ENCODE data around the gene MIOS. TPM values are rescaled to one million over a fixed set of nuclear protein-coding genes. Genes with fewer than 3 reads are reported as not detected.

The MIOS gene
- total and polyA plus RNA-seq, 4 donors = 7.4 to 35.6 (median 12.2) TPM

DNA sequence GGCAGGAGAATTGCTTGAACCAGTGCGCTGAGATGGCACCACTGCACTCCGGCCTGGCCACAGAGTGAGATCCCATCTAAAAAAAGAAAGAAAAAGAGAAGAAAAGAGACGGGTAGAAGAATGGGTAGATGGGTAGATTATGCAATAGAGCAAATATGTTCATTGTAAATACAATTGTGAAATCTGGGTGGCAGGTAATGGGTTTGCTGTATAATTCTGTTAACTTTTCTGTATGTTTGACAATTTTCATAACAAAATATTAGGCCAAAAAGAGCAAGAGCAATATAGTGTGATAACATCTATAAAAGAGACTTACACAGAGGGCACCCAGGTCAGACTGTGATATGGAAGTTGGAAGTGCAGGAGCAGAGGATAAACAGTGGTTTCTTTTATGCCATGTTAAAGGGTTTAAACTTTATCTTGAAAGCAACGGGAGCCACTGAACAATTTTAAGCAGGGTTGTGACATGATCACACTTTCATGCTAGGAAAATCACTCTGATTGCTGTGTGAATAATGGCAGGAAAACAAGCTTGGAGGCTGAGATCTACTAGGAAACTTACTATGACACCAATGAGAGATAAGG lies 24.3 kb upstream of the MIOS start:
- Histone ChIP-seq H3K9ac (ENCODE audit: low read depth in 1 of 2, low read length in 2 of 2) (no peak overlapping the region), H3K27ac (ENCODE audit: low read depth in 1 of 2, low read length in 2 of 2) (no peak overlapping the region), H3K4me3 (ENCODE audit: low read depth in 1 of 3, low read length in 3 of 3) (peak overlapping the region in 1 of 3 donors; percentile 1), H3K27me3 (ENCODE audit: control insufficient read depth in 4 of 4, insufficient read depth in 4 of 4, low read length in 3 of 4) (no peaks in the 10 kb centered on the region), H3K4me1 (ENCODE audit: control insufficient read depth in 4 of 4, insufficient read depth in 4 of 4, low read length in 3 of 4) (peaks cover 4 to 11% (median 7%) of the 10 kb centered on the region in 4 donors), H3K36me3 (ENCODE audit: control insufficient read depth in 4 of 4, insufficient read depth in 3 of 4, low read depth in 1 of 4, low read length in 3 of 4) (no peaks in the 10 kb centered on the region), H3K9me3 (ENCODE audit: control insufficient read depth in 4 of 4, low read length in 3 of 4) (no peaks in the 10 kb centered on the region)
- TF ChIP-seq GABPA (IDR thresholded peaks at IDR 0.05 in 1 of 2, conservative IDR thresholded peaks at IDR 0.05 in 1 of 2) (no peak), YY1 (IDR thresholded peaks at IDR 0.05) (peak; percentile 30), FOXA1 (IDR thresholded peaks at IDR 0.05) (no peak), HNF4A (conservative IDR thresholded peaks at IDR 0.05) (peak in 1 of 2 donors; percentile 34), TAF1 (conservative IDR thresholded peaks at IDR 0.05) (no peak), RXRA (IDR thresholded peaks at IDR 0.05) (peak; percentile 7 to 54), SP1 (IDR thresholded peaks at IDR 0.05) (no peak), FOXA2 (IDR thresholded peaks at IDR 0.05) (peak; percentile 55)
- TF ChIP-seq, protein P1, sequence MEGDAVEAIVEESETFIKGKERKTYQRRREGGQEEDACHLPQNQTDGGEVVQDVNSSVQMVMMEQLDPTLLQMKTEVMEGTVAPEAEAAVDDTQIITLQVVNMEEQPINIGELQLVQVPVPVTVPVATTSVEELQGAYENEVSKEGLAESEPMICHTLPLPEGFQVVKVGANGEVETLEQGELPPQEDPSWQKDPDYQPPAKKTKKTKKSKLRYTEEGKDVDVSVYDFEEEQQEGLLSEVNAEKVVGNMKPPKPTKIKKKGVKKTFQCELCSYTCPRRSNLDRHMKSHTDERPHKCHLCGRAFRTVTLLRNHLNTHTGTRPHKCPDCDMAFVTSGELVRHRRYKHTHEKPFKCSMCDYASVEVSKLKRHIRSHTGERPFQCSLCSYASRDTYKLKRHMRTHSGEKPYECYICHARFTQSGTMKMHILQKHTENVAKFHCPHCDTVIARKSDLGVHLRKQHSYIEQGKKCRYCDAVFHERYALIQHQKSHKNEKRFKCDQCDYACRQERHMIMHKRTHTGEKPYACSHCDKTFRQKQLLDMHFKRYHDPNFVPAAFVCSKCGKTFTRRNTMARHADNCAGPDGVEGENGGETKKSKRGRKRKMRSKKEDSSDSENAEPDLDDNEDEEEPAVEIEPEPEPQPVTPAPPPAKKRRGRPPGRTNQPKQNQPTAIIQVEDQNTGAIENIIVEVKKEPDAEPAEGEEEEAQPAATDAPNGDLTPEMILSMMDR (IDR thresholded peaks at IDR 0.05; ENCODE audit: low read depth, low read length, missing input control) = no peak
- 39% methylated on average over 4 of the region's 4 CpGs for WGBS
- no peak for DNase-seq (ENCODE audit: low spot score)

DNA sequence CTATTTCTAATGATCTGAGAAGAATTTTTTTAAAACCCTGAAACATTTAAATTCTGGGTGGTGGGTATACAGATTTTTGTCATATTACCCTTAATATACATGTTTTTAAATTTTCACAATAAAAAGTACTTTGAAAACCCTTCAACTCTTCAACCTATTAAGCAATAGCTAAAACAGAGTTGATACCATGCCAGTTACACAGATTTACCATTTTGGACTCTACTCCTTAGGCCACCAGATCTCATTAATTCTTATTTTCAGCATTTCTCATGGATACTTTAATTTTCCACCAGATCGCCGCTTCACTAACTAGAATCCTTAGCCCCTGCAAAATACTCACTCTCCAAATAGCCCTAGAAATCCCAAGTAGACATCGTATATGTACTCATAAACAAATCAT lies 18.3 kb upstream of the MIOS start:
- Histone ChIP-seq H3K27me3 (ENCODE audit: control insufficient read depth in 4 of 4, insufficient read depth in 4 of 4, low read length in 3 of 4) (no peaks in the 10 kb centered on the region), H3K4me3 (ENCODE audit: low read depth in 1 of 3, low read length in 3 of 3) (no peak overlapping the region), H3K36me3 (ENCODE audit: control insufficient read depth in 4 of 4, insufficient read depth in 3 of 4, low read depth in 1 of 4, low read length in 3 of 4) (no peaks in the 10 kb centered on the region), H3K9me3 (ENCODE audit: control insufficient read depth in 4 of 4, low read length in 3 of 4) (no peaks in the 10 kb centered on the region), H3K27ac (ENCODE audit: low read depth in 1 of 2, low read length in 2 of 2) (no peak overlapping the region), H3K4me1 (ENCODE audit: control insufficient read depth in 4 of 4, insufficient read depth in 4 of 4, low read length in 3 of 4) (peaks cover 1 to 24% (median 7%) of the 10 kb centered on the region in 4 donors), H3K9ac (ENCODE audit: low read depth in 1 of 2, low read length in 2 of 2) (no peak overlapping the region)
- 92% methylated on average over 3 of the region's 3 CpGs for WGBS
- TF ChIP-seq HNF4A (conservative IDR thresholded peaks at IDR 0.05) (peak; percentile 57 to 62), RXRA (IDR thresholded peaks at IDR 0.05) (peak in 1 of 2 donors; percentile 17), SP1 (IDR thresholded peaks at IDR 0.05) (no peak)
- DNase-seq (ENCODE audit: low spot score) = no peak

DNA sequence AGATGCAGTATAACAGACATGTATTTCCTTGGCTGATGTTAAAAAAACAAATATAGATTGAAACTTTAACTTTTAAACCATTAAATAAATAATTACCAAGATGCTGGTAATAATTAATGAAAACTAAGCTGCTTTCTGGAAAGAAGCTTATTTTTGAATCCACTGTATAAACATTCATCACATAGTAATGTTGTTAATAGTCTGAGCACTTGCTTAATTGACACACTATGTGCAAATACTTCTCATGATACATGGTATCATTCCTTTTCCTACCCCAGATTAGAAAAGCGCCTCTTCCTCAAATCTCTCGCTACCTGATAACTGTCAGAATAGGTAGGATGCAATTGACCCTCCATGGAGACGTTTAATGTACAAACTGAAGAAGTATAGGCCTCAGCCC lies 16.0 kb upstream of the MIOS start:
- Histone ChIP-seq H3K4me3 (ENCODE audit: low read depth in 1 of 3, low read length in 3 of 3) (no peak overlapping the region), H3K4me1 (ENCODE audit: control insufficient read depth in 4 of 4, insufficient read depth in 4 of 4, low read length in 3 of 4) (peaks cover 7 to 36% (median 7%) of the 10 kb centered on the region in 4 donors), H3K27ac (ENCODE audit: low read depth in 1 of 2, low read length in 2 of 2) (no peak overlapping the region), H3K9ac (ENCODE audit: low read depth in 1 of 2, low read length in 2 of 2) (no peak overlapping the region), H3K9me3 (ENCODE audit: control insufficient read depth in 4 of 4, low read length in 3 of 4) (no peaks in the 10 kb centered on the region), H3K27me3 (ENCODE audit: control insufficient read depth in 4 of 4, insufficient read depth in 4 of 4, low read length in 3 of 4) (no peaks in the 10 kb centered on the region), H3K36me3 (ENCODE audit: control insufficient read depth in 4 of 4, insufficient read depth in 3 of 4, low read depth in 1 of 4, low read length in 3 of 4) (no peaks in the 10 kb centered on the region)
- TF ChIP-seq, protein P1 (IDR thresholded peaks at IDR 0.05; ENCODE audit: low read depth, low read length, missing input control) = no peak
- TF ChIP-seq FOXA1 (IDR thresholded peaks at IDR 0.05) (no peak), HNF4A (conservative IDR thresholded peaks at IDR 0.05) (no peak), FOXA2 (IDR thresholded peaks at IDR 0.05) (no peak), HNF4G (IDR thresholded peaks at IDR 0.05) (no peak), RAD21 (IDR thresholded peaks at IDR 0.05) (no peak), EGR1 (IDR thresholded peaks at IDR 0.05; ENCODE audit: low read depth in 2 of 2) (no peak), SP1 (IDR thresholded peaks at IDR 0.05) (no peak), GABPA (IDR thresholded peaks at IDR 0.05 in 1 of 2, conservative IDR thresholded peaks at IDR 0.05 in 1 of 2) (no peak), YY1 (IDR thresholded peaks at IDR 0.05) (no peak)
- TF ChIP-seq, protein P2, sequence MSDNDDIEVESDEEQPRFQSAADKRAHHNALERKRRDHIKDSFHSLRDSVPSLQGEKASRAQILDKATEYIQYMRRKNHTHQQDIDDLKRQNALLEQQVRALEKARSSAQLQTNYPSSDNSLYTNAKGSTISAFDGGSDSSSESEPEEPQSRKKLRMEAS (IDR thresholded peaks at IDR 0.05) = no peak
- TF ChIP-seq, protein P3, sequence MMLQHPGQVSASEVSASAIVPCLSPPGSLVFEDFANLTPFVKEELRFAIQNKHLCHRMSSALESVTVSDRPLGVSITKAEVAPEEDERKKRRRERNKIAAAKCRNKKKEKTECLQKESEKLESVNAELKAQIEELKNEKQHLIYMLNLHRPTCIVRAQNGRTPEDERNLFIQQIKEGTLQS (IDR thresholded peaks at IDR 0.05) = no peak
- TF ChIP-seq, protein P4, sequence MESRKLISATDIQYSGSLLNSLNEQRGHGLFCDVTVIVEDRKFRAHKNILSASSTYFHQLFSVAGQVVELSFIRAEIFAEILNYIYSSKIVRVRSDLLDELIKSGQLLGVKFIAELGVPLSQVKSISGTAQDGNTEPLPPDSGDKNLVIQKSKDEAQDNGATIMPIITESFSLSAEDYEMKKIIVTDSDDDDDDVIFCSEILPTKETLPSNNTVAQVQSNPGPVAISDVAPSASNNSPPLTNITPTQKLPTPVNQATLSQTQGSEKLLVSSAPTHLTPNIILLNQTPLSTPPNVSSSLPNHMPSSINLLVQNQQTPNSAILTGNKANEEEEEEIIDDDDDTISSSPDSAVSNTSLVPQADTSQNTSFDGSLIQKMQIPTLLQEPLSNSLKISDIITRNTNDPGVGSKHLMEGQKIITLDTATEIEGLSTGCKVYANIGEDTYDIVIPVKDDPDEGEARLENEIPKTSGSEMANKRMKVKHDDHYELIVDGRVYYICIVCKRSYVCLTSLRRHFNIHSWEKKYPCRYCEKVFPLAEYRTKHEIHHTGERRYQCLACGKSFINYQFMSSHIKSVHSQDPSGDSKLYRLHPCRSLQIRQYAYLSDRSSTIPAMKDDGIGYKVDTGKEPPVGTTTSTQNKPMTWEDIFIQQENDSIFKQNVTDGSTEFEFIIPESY (IDR thresholded peaks at IDR 0.05) = no peak
- DNase-seq (ENCODE audit: low spot score) = no peak
- 91% methylated on average over 3 of the region's 3 CpGs for WGBS
